ENCODE measurements around the gene GUCY1A2.
A peak's percentile ranks its signal among the peaks of the same experiment; 100 is the strongest.

Gene GUCY1A2

GRCh38 chr11:106821826-106822225 lies 196.4 kb downstream of the GUCY1A2 start:
- no peak overlapping the region for H3K27ac ChIP-seq
- TF ChIP-seq ZFX (IDR thresholded peaks at IDR 0.05; ENCODE audit: borderline replicate concordance), result no peak
- TF ChIP-seq CTCF (IDR thresholded peaks at IDR 0.05), result no peak

- no peak overlapping the region for H3K27ac ChIP-seq
- TF ChIP-seq CTCF (IDR thresholded peaks at IDR 0.05) (no peak), ZFX (IDR thresholded peaks at IDR 0.05; ENCODE audit: borderline replicate concordance) (no peak)
Observed at GRCh38 chr11:106821291-106821690, 197.0 kb downstream of the GUCY1A2 start.

GRCh38 chr11:106818443-106818842 lies 199.8 kb downstream of the GUCY1A2 start:
- H3K27ac ChIP-seq, result peak overlapping the region; percentile 42; the same call in 1 of the 2 replicates
- no peak for TF ChIP-seq CTCF (IDR thresholded peaks at IDR 0.05)
- no peak for TF ChIP-seq ZFX (IDR thresholded peaks at IDR 0.05; ENCODE audit: borderline replicate concordance)

- H3K27ac ChIP-seq, result no peak overlapping the region
- TF ChIP-seq ZFX (IDR thresholded peaks at IDR 0.05; ENCODE audit: borderline replicate concordance) (no peak), CTCF (IDR thresholded peaks at IDR 0.05) (no peak)
Observed at GRCh38 chr11:106815209-106815608, 203.1 kb downstream of the GUCY1A2 start.

- TF ChIP-seq CTCF (IDR thresholded peaks at IDR 0.05) (no peak), ZFX (IDR thresholded peaks at IDR 0.05; ENCODE audit: borderline replicate concordance) (no peak)
Observed at GRCh38 chr11:106813806-106814205, 204.5 kb downstream of the GUCY1A2 start.

GRCh38 chr11:106794058-106794457 lies 224.2 kb downstream of the GUCY1A2 start:
- H3K27ac ChIP-seq, result no peak overlapping the region
- TF ChIP-seq ZFX (IDR thresholded peaks at IDR 0.05; ENCODE audit: borderline replicate concordance) (no peak), CTCF (IDR thresholded peaks at IDR 0.05) (no peak)

More at GRCh38 chr11:106813806-106814205, 204.5 kb downstream of the GUCY1A2 start:
- H3K27ac ChIP-seq, result no peak overlapping the region

GRCh38 chr11:106789406-106789805 lies 228.9 kb downstream of the GUCY1A2 start:
- TF ChIP-seq ZFX (IDR thresholded peaks at IDR 0.05; ENCODE audit: borderline replicate concordance), result no peak
- TF ChIP-seq CTCF (IDR thresholded peaks at IDR 0.05), result no peak
- H3K27ac ChIP-seq, result no peak overlapping the region

Measured in 22Rv1 (cell line).